Lower lobe of right lung (tissue), 2 donors: ENCODE results near the gene GTPBP4. TPM values are rescaled to one million over a fixed set of nuclear protein-coding genes. Genes with fewer than 3 reads are reported as not detected.

Experiments
- ATAC-seq, 2 donors: fragments of 200-7000 bp; cut with Tn5 transposase; one replicate each; pipeline ENCODE4 v1.9.1; 2020 to 2022; ENCODE audit warnings: mild to moderate bottlenecking in 2 of 2, moderate library complexity in 2 of 2
- DNase-seq: peaks from one replicate; pipeline ENCODE4 v3.0.0-alpha.2; 2020
- H3K27ac ChIP-seq: fragments of 200-600 bp; one replicate; pipeline ENCODE4 v1.8.0; 2022
- H3K27me3 ChIP-seq: fragments of 200-600 bp; one replicate; pipeline ENCODE4 v1.8.0; 2022; ENCODE audit warnings: low read depth
- H3K36me3 ChIP-seq: fragments of 200-600 bp; one replicate; pipeline ENCODE4 v1.8.0; 2022; ENCODE audit warnings: mild to moderate bottlenecking
- H3K4me1 ChIP-seq: fragments of 200-600 bp; one replicate; pipeline ENCODE4 v1.8.0; 2022
- H3K4me3 ChIP-seq: fragments of 200-600 bp; one replicate; pipeline ENCODE4 v1.8.0; 2022; ENCODE audit warnings: mild to moderate bottlenecking
- H3K9me3 ChIP-seq: fragments of 200-600 bp; one replicate; pipeline ENCODE4 v1.8.0; 2022
- intact Hi-C: fragments of 100-400 bp; cut with DNase I; formaldehyde crosslinking; loops from one replicate; pipeline ENCODE4 v1.11.0; 2022
- total RNA-seq: library from RNA; stranded (reverse); fragmentation: NEBNext Ultra II Directional; extraction: Animal tissue kit (Norgen Biotek cat#: 25700); gene quantifications from one replicate; pipeline ENCODE4 v1.2.1, GENCODE V29; 2021
- TF ChIP-seq, protein P1 (sequence below): fragments of 200-600 bp; IDR thresholded peaks from one replicate; pipeline ENCODE4 v1.8.0; 2022; ENCODE audit warnings: antibody characterized with exemption, mild to moderate bottlenecking
- donor health status: DM: no; HTN: yes; CAD: no; lungs with severe emphysema.

Gene GTPBP4
- total RNA-seq, 1 donor from 2014 or later: 28.9 TPM

DNA sequence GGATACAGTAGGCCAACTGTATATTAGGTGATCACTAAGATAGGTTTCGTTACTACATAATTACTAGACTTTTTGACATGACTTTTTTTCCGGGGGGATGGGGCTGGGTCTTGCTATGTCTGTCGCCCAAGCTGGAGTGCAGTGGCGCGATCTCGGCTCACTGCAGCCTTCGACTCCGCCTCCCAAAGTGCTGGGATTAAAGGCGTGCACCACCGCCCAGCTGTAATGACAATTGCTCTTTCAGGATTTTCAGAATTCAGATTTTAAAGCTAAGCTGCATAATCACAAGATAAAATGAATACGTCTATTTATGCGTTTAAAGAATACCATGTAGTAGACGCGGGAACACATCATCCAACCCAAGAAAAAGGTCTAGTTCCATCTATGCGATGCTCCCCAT lies 59.7 kb downstream of the GTPBP4 start:
- no peak for DNase-seq

DNA sequence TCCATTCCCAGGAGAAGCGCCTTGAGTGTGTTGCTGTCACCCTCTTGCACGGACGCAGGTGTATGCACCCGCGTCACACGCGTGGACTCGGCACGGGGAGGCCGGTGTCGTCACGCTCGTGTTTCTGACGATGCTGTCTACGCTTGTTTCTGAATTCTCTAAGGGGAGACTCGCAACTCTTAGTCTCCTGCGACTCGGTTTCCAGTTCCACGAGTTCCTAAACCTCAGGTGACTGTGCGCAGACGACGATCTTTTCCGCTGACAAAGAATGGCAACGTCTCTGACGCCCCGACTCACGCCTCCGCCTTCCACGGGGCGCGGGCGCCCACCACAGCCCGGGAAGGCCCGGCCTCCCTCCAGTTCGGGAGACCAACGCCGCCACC lies 60.1 kb downstream of the GTPBP4 start:
- no peaks in the 10 kb centered on the region for H3K9me3 ChIP-seq
- intact Hi-C loops: no loop called here
- H3K4me3 ChIP-seq: peak overlapping the region; percentile 79
- DNase-seq: peak; percentile 69
- peak; percentile 2 to 3 for ATAC-seq
- H3K4me1 ChIP-seq: peaks cover 58% of the 10 kb centered on the region
- peak overlapping the region; percentile 100 for H3K27ac ChIP-seq
- TF ChIP-seq, protein P1, sequence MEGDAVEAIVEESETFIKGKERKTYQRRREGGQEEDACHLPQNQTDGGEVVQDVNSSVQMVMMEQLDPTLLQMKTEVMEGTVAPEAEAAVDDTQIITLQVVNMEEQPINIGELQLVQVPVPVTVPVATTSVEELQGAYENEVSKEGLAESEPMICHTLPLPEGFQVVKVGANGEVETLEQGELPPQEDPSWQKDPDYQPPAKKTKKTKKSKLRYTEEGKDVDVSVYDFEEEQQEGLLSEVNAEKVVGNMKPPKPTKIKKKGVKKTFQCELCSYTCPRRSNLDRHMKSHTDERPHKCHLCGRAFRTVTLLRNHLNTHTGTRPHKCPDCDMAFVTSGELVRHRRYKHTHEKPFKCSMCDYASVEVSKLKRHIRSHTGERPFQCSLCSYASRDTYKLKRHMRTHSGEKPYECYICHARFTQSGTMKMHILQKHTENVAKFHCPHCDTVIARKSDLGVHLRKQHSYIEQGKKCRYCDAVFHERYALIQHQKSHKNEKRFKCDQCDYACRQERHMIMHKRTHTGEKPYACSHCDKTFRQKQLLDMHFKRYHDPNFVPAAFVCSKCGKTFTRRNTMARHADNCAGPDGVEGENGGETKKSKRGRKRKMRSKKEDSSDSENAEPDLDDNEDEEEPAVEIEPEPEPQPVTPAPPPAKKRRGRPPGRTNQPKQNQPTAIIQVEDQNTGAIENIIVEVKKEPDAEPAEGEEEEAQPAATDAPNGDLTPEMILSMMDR: no peak
- H3K36me3 ChIP-seq: peaks cover 17% of the 10 kb centered on the region
- H3K27me3 ChIP-seq: no peaks in the 10 kb centered on the region

More for the DNA sequence above, 59.7 kb downstream of the GTPBP4 start:
- no peaks in the 10 kb centered on the region for H3K9me3 ChIP-seq
- intact Hi-C loops: no loop called here
- peaks cover 55% of the 10 kb centered on the region for H3K4me1 ChIP-seq
- H3K27me3 ChIP-seq: no peaks in the 10 kb centered on the region
- TF ChIP-seq, protein P1: no peak
- H3K27ac ChIP-seq: peak overlapping the region; percentile 100
- peak overlapping the region; percentile 79 for H3K4me3 ChIP-seq
- H3K36me3 ChIP-seq: peaks cover 18% of the 10 kb centered on the region
- ATAC-seq: no peak

DNA sequence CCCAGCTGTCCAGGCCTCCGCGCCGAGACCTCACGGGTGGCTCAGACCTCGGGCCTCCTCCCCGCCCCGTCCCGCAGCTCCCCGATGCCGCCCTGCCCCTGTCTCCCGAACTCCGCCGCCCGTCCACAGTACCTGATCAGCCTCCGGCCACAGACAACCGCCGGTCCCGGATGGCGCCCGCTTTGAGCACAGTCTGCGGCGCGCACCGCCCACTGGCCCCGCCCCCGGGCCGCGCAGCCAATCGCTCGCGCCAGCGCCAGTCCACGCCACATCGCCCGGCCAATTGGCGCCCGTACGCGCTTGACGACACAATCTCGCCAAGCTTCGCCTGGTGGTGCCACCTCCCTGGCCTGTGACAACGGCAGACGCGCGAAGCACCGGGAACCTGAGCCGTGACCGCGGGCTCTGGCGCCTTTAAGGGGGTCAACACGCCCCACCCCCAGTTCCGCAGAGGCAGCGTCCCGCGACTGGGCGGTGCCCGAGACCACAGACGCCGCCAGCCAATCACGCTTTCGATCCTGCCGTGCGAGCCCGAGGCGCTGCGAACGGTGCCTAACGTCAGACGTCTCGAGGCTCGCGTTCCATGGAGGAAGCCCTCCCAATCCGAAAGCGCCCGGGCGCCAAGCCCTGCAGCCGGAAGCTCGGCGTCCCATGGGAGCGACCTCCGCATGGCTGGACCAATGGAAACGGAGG lies 60.6 kb downstream of the GTPBP4 start, which contains the start of gene IDI1:
IDI1 (minus strand) TSS at position 388 of the 693 bp plus-strand sequence; CDS start at position 272, 116 bp downstream.
- TF ChIP-seq, protein P1: no peak
- ATAC-seq (peak; percentile 97 to 98), DNase-seq (peak; percentile 99)
- Histone ChIP-seq H3K4me1 (peaks cover 57% of the 10 kb centered on the region), H3K27ac (peak within 1 kb of the TSS; percentile 100), H3K4me3 (peak within 1 kb of the TSS; percentile 79), H3K27me3 (no peaks in the 10 kb centered on the region), H3K36me3 (peaks cover 11% of the 10 kb centered on the region), H3K9me3 (no peaks in the 10 kb centered on the region)
- intact Hi-C loops: no loop called here

DNA sequence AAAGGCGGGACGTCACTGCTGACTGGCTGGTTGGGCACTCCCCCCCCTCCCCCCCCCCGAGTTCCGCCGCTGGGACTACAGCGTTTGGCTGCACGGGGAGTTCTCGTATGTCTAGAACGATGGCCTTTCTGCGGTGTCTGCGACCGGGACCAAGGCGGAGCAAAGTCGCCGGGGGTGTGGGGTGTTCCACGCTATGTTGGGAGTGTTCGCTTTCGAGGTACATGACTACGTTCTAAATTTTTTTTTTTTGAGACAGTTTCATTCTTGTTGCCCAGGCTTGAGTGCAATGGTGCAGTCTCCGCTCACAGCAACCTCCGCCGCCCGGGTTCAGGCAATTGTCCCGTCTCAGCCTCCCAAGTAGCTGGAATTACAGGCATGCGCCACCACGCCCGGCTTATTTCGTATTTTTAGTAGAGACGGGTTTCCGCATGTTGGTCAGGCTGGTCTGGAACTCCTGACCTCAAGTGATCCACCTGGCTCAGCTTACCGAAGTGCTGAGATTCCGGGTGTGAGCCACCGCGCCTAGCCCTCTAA lies 61.3 kb downstream of the GTPBP4 start:
- H3K4me3 ChIP-seq: peak overlapping the region; percentile 79
- peak overlapping the region; percentile 100 for H3K27ac ChIP-seq
- H3K4me1 ChIP-seq: peaks cover 57% of the 10 kb centered on the region
- no peaks in the 10 kb centered on the region for H3K9me3 ChIP-seq
- H3K27me3 ChIP-seq: no peaks in the 10 kb centered on the region
- peaks cover 8% of the 10 kb centered on the region for H3K36me3 ChIP-seq
- ATAC-seq: no peak
- no peak for DNase-seq
- intact Hi-C loops: no loop called here
- TF ChIP-seq, protein P1: no peak

DNA sequence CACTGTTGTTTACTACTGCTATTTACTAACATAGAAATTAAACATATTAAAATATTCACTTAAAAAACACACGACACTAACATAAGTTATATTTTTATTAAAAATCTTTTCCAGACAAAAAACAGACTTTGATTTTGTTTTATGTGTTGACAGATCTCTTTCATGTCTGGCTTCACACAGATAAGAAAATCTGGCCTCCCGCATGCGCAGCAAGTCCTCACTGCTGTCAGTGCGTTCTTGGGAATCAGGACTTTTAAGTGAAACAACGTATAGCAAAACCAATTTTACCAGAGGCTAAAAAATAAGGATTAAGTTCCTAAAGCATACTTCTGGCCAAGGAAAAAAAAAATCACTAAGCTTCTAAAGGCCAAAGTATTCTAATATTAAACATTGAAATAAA lies 61.9 kb downstream of the GTPBP4 start:
- peaks cover 58% of the 10 kb centered on the region for H3K4me1 ChIP-seq
- ATAC-seq (no peak), DNase-seq (no peak)
- intact Hi-C loops: no loop called here
- no peaks in the 10 kb centered on the region for H3K9me3 ChIP-seq
- H3K27ac ChIP-seq: peak overlapping the region; percentile 100
- no peaks in the 10 kb centered on the region for H3K27me3 ChIP-seq
- H3K36me3 ChIP-seq: peaks cover 13% of the 10 kb centered on the region
- H3K4me3 ChIP-seq: peak overlapping the region; percentile 79
- TF ChIP-seq, protein P1: no peak
